Measurements from ENCODE around the gene UCHL3.
A peak's percentile ranks its signal among the peaks of the same experiment; 100 is the strongest.
"Not testable (repeated sequence)": the region's sequence is repeated elsewhere in the genome, so short reads cannot be mapped to it uniquely, and the experiment has no call there.

UCHL3 gene
- 0.72 to 2.2 (median 1.2) reads per million in 4 experiments for total RNA-seq

DNA sequence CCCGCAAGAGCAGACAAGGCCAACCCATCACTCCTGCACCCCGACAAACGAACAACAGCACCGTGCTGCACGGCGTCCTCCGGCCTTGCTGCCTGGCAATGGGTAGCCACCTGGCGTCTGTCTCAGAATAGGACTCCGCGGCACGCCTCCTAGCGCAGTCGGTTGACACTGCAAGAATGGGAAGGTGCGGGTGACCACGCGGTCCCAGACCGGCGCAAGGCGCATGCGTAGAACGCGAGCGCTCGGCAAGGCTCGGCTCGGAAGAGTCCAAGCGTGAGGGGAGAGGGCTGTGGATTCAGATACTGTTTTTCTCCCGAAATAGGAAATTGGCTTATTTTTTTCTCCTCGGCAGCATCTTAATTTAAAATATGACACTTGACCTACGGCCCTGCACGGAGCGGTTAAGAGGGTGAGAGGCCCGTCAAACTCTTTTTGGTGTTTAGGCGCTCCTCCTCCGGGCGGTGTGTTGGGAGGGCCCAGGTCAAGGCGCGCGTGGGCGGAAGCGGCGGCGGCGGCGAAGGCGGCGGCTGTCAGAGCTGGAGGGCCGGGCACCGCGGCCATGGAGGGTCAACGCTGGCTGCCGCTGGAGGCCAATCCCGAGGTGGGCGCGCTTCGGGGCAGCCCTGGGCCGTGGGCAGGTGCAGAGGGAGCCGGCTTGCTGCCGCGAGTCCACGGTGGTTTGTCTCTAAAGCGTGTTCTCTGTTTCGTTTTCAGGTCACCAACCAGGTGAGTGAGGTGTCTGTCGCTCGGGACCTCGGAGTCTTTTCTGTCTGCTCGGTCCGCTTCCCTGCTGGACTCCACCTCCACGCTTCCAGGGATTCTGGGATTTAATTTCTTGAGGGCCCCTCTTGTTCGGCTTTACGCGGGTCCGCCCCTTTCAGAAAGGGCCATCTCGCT lies at the start of gene UCHL3:
TSS of gene UCHL3 (plus strand) at position 530 of the 897 bp plus-strand sequence. CDS start at position 560, 30 bp downstream.
- peak; percentile 94 for DNase-seq

DNA sequence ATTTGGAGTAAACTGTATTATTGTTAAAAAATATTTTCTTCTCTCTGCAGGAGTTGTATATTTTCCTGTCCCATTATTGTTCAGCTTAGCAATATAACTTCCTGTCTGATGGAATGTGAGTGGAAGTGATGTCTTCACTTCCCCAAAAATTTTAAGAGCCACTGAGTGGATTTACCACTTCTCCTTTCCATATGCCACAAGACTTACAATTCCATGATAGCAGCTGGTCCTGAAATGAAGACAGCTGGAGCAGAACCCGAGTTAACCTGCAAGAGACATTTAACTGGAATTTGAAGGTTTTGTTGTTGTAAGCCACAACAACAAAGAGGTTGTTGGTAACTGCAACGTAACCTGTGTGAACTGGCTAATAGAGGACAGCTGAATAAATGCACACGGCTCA lies 44.3 kb upstream of the UCHL3 start:
- DNase-seq = no peak

DNA sequence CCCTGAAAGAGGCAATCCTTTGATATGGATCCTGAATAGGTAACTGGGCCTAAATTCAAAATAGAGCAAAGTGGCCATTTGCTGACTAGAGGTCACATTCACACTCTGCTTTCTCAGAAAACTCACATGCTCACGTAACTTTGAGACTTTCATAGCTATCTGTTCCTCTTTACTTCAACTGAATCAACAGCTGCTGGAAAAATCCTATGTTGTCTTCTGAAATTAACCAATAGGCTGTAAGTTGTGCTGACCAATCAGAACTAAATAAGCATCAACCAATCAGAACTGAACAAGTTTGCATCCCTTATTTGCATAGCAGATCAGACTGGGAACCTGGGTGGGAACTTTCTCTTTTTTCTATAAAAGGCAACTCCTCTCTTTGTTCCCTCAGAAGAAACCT lies 43.6 kb upstream of the UCHL3 start:
- DNase-seq = no peak

DNA sequence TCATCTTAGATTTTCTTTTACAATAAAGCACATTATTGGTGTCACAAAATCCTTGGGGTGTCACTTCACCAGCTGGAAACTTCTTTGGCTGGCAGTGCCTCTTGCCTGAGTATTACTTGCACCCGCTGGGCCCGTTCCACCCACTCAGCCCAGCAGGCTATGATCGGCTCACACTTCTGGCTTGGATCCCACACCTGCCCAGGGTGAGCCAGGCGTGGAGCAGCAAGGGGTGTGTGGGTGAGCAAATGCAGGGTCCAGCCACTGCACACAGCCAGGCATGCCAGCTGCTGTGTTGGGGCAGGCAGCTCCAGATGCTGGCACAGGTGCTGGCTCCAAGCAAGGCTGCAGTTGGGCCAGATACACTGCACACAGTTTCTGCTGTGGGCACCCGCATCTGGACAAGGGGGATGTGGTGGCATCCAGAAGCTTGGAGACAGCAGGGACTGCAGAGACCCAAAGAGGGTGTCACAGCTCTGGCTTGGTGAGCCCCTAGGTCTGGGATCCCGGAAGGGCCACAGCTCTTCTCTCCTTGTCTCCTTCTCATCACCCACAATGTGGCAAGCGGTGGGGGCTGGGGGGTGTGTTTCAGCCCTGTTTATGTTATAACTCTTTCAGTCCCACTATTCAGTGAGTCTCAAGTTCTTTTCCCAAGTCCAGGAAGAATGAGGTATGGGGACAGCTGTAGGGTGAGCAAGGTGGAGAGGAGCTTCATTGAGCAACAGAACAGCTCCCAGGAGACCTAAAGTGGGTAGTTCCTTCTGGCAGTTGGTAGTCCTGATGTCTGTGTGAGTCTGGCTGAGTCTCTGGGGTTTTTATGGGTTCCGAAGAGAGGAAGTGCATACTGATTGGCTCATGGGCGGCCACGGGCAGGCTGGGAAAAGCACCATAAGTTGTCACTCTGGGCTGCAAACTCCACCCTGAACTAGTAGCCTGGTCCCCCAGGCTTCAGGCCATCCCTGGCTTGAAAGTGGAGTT lies 42.3 kb upstream of the UCHL3 start:
- no peak for DNase-seq

DNA sequence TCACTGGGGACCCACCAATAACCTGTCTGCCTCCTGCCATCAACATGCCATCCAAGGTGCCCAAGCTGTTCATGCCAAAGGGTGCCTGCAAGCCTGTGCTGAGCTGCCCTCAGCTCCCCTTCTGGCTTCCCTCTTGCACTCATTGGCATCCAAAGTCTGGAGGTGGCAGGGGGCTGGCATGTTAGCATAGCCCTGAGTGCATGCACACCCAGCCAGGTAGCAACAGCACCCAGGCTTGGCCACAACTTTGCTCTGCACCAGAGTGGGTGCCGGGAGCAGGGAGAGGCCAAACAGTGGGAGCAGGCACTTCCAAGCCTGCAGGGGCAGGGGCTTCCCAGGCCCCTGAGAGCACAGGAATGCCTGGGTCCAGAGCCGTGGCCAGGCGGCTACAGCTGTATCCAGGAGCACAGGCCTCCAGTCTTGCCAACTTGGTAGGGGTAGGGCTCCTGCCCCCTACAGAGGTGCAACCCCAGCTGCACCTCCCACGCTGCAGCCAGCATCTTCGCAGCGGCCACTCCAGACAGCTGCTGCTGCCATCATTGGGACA lies 41.5 kb upstream of the UCHL3 start:
- DNase-seq = no peak

DNA sequence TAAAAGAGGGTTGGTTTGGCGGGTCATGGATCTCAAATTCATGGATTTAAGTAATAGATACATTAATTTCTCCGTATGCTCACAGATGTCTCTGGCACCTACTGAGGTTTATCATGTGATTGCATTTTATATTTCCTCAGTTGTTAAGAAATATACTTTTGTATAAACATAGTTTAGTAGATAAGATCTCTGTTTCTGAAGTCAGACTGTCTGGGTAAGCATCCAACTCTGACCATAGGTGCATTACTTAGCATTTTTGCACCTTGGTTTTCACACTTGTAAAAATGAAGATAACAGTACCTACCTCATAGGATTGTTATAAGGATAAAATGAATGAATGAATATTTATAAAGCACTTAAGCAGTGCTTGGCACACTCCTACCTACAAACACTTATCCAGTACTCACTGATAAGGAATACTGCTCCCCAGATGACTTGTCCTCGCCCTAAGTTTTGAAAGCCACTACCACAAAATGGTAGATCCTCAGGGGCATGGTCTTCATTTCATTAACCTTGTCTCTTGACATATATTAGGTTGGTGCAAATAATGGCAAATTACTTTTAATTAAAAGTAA lies 38.5 kb upstream of the UCHL3 start:
- no peak for DNase-seq

DNA sequence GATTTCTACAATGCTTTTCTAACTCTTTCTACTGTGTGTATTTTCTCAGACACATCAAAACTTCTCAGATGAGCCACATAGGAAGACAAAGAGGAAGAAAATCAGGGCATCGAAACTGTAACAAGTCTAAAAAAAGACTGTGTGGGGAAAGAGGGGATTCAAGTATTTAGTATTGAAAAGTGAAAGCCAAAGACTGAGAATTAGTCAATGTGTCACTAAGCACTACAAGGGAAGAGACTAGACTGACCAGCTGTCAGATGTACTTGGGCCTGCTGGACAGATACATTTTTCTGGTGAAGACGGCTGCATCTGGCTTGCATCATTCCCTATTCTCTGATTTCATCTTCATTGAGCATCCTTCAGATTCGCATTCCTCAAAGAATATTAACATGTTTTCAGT lies 37.3 kb upstream of the UCHL3 start:
- no peak for DNase-seq

DNA sequence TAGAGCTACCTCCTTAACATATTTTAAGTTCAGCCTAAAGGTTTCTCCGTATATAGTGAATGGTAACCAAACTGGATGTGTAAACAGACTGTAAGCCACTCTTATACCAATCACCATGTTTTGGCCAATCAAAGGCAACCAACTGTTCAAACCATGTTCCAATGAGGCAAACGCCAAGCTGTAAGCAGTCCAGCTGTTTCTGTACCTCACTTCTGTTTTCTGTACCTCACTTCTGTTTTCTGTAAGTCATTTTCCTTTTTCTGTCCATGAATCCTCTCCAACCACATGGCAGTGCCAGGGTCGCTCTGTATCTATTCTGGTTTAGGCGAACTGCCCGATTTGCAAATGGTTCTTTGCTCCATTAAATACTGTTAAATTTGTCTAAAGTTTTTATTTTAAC lies 36.3 kb upstream of the UCHL3 start:
- no peak for DNase-seq

DNA sequence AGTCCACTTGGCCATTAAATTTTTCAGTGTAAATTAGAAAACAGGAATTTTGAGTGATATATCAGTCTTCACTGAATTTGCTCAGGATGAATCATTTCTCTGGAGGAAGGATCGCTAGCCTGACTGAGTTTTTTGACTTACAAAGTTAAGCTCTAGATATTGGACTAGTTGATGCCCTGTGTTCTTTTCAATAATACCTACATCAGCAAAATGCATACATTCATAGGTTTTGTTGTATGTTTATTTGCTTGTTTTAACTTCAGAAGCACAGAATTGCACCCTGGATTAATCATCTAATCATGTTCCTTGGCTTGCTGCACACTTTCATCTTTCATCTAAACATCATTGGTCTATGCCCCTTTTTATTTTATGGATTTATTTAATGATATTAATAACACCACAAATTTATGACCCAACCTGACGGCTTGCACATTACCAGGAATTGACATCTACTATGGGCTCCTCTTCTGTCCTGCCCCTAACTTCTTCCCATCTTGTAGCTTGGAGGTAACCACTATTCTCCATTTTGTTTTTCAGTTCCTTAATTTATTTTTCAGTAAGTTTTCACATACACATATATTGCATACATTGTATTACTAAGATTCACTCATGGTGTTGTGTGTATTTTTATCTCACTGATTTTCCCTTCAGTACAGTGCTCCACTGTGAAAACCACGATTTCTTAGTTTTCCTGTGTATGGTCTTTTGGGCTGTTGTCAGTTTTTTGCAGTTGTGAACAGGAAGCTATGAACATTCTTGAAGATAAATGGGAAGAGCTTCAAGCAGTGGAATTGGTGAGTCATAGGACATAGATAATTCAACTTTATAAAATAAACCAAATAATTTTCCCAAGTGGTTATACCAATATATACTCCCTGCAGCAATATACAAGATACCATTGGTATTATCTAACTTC lies 35.3 kb upstream of the UCHL3 start:
- DNase-seq = no peak

DNA sequence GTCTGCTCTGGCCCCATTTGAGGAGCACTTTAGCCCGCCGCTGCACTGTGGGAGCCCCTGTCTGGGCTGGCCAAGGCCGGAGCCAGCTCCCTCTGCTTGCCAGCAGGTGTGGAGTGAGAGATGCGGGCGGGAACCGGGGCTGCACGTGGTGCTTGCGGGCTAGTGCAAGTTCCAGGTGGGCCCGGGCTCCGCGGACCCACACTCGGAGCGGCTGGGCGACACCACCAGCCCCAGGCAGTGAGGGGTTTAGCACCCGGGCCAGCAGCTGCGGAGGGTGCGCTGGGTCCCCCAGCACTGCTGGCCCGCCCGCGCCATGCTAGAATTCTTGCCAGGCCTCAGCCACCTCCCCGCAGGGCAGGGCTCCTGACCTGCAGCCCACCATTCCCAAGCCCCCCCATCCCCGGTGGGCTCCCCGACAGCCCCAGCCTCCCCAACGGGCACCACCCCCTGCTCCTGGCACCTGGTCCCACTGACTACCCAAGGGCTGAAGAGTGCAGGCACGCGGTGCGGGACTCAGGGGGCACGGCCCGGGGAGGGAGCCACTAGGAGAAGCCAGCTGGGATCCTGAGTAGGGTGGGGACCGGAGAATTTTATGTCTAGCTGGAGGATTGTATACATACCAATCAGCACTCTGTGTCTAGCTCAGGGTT lies 31.0 kb upstream of the UCHL3 start:
- no peak for DNase-seq

DNA sequence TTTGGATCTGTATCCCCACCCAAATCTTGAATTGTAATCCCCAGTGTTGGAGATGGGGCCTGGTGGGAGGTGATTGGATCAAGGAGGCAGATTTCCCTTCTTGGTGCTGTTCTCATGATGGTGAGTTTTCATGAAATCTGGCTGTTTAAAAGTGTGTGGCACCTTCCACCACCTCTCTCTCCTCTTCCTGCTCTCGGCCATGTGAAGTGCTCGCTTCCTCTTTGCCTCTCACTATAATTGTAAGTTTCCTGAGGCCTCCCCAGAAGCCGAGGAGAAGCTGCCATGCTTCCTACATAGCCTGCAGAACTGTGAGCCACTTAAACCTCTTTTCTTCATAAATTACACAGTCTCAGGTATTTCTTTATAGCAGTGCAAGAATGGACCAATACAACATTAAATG lies 27.6 kb upstream of the UCHL3 start:
- no peak for DNase-seq

DNA sequence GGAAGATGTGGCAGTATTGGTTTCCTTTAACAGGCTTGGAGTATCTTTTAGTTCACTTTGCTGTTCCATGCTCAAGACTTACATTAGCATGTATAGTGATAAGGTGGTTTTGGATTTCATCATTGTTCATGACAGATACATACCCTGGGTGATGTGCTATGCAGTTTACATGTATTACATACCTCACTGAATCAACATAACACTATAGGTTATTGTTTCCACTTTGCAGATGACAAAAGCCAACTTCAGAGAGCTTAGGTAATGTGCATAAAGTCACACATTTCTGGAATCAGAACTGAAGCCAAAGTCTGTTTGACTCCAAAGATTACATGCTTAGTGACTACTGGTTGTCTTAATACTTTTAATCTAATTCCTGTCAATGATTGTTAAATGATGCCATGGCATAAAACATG lies 19.0 kb upstream of the UCHL3 start:
- no peak for DNase-seq

DNA sequence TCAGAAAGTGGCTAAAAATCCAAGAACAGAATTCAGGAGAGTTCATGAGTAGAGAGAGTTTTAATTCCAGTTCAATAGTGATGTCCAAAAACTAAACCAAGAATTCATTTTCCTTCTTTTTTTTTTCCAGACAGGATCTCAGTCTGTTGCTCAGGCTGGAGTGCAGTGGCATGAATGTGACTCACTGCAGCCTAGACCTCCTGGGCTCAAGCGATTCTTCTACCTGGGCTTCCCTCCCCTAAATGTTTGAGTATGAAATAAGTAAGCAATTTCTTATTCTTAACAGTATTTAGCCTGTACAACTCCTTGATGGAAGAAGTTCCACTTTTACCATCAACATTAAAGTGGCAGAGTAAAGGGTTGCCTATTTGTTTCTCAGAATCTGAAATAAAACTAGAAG lies 15.7 kb upstream of the UCHL3 start:
- DNase-seq = no peak

DNA sequence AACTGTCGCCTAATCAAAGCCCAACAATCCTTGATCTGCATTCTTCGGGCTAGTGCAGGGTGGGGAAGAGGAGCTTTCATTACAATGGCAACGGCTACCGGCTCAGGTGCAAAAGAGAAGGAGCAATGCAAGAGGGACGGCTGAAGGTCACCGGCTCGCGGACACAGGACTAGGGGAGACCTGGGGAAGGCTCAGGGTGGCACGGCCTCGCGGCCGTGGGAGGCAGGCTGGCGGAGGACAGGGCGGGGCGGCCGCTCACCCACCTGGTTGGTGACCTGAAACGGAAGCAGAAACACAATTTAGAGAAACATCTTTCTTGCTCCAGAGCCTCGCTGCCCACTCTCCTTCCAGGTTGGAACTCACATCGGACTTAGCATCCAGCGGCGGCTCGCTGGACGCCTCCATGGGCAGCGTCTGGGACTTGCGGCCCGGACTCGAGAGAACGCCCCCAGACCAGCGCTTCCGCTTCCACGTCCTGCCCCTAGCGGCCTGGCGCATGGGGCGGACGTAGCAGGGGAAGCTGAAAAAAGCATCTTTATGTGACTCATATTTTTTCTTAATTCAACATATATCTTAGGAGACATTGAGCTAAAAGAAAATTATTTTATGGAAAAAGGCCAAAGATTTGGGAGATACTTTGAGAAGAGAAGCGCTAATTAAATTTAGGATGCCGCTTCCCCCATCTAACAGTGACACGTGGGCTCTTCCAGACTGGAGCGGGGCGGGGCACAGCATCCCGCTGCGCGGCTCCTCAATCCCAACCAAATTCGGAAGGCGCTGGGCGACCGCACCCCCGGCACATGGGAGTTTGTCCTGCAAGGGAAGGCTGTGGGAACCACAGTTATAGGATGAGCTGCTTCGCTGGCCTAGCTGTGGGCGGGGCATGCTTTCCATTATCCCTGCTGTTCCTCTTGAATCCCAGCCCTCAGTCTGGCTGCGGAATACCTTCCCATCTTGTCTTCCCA lies 11.9 kb upstream of the UCHL3 start, which contains the start of gene COMMD6:
TSS of gene COMMD6 (minus strand) at position 441 of the 965 bp plus-strand sequence. CDS start at position 405, 36 bp downstream.
- peak; percentile 37 for DNase-seq

DNA sequence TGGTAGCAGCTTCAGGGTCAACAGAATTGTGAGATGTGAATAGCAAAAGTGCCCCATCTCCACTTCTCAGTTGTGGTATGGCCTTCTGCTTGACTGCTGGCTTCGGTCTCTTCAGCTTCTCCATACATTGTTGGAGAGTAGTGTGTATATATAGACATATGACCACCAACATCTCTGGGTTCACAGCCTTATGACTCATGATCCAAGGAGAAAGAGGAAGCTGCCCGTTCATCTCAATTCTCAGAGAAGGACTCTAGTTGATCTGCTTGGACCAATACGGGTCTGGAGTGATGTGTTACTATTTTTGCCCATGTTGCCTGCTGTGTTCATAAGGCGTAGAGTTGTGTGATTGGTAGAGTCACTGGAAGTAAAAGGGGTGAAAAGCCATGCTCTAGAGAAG lies 8.3 kb upstream of the UCHL3 start:
- DNase-seq = no peak

DNA sequence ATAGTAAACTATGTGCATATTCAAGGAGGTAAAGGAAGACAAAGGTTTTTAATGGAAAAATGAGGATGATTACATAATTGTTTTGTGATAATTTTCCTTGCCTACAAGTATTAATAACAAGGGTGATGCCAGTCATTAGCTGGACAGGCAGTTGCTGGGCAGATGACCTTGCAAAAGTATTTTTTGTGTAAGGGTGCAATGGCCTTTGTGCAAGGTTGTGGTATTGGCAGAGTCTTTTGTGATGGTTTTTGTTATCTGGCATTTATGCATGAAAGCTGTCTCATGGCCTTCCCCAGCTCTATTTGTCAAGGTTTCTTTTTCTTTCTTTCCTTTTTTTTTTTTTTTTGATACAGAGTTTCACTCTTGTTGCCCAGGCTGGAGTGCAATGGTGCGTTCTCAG lies 7.6 kb upstream of the UCHL3 start:
- DNase-seq = no peak

DNA sequence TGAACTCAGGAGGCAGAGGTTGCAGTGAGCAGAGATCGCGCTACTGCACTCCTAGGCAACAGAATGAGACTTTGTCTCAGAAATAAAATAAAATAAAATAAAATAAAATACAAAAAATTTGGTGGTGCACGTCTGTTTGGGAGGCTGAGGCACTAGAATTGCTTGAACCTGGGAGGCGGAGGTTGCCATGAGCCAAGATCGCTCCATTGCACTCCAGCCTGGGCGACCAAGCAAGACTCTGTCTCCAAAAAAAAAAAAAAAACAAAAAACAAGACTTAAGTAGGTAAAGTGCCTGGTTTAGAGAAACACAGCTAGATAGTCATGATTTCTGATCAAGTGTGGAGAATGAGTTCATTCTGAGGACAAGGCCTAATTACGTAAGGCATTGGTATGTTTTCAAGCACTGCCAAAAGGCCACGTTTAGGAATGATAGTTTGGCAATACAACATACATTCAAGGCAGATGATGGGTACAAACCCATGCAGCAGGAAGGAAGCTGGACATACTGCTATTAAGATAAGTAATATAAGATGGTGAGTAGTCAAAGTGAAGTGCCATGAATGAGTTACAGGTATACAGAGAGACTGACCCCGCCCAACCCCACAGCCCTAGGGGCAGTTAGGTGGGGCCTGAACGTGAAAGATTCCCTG lies 4.8 kb upstream of the UCHL3 start:
- no peak for DNase-seq

DNA sequence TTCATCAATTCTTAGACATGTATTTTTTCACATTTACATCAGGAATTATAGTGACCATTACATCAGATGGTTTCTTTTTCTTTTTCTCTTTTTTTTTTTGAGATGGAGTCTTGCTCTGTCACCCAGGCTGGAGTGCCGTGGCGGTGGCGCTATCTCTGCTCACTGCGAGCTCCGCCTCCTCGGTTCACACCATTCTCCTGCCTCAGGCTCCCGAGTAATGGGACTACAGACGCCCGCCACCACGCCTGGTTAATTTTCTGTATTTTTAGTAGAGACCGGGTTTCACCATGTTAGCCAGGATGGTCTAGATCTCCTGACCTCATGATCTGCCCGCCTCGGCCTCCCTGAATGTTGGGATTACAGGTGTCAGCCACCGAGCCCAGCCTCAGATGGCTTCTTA lies 4.2 kb upstream of the UCHL3 start:
- DNase-seq = not testable (repeated sequence)

DNA sequence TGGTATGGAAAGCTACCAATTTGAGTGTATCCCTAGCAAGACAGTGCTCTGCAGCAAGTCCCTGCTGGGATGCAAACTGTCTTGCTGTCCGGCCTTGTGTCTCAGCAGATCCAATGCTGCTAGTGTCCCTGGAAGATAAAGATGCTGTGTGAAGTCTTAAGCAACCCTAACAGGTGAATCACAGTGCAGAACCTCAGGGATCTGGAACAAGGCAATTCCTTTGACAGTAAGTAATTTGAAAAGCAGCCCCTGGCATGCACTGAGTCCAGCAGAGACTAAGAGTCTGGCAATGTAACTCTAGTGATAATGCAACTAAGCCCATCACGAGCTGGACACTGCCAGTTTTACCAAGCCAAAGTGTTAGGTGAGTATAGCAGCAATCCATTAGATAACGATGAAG lies 1.7 kb upstream of the UCHL3 start:
- DNase-seq = no peak
